ENCODE results near the gene THEMIS. TPM values are rescaled to one million over a fixed set of nuclear protein-coding genes. Genes with fewer than 3 reads are reported as not detected.
"Not testable (repeated sequence)": the region's sequence is repeated elsewhere in the genome, so short reads cannot be mapped to it uniquely, and the experiment has no call there.

Gene THEMIS
- total RNA-seq, 1 experiment from 2014 or later = not detected

DNA sequence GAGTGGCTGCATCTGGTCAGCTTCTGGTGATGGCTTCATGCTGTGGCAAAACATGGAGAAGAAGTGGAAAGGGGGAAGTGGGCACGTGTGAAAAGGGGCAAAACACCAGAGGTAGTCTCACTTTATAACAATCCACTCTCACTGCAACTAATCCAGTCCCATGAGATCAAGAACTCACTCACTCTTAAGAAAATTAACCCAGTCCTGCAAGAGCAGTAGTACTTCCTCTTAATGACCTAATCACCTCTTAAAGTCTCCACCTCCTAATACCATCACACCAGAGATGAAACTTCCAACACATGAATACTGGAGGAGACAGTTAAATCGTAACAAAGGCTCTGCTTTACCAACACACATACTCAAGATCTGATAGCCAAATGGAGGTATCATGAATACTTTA is 152.6 kb downstream of the THEMIS start:
- DNase-seq (ENCODE audit: extremely low read depth, low read depth) = no peak

DNA sequence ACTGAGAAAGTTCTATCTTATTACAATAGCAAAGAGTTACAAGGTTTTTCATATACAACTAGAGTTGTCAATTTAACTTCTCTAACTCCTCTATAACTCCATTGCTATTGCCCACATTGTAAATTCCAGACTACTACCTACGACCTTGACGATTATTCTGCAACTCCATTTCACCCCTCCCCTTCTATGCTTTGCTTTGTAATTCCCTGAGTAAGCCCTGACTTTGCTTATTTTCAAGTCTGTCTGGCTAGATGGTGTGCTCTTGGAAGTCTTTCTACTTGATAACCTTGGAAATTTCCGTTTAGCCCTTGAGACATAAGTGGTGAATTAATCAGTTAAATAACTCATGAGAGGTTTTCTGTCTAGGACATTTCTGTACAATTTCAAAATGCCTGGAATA is 162.4 kb downstream of the THEMIS start:
- no peak for DNase-seq (ENCODE audit: extremely low read depth, low read depth)

DNA sequence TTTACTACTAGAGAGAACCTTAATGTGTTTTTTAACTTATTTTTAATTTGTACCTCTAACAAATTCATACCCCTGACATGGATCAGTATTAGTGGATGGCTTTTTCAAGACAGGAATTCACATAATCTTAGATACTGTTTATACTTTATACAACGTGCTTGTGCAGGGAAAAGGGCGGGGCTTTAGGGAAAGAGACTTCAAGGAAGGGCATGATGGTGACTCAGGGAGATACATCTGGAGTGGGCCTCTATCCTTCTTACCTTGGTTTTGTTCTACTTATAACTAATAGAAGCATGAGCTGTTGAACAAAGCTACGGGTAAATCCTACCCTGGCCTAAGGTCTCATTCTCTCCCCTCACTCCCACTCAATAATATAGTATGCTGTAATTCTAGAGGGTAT is 163.1 kb downstream of the THEMIS start:
- DNase-seq (ENCODE audit: extremely low read depth, low read depth) = no peak

DNA sequence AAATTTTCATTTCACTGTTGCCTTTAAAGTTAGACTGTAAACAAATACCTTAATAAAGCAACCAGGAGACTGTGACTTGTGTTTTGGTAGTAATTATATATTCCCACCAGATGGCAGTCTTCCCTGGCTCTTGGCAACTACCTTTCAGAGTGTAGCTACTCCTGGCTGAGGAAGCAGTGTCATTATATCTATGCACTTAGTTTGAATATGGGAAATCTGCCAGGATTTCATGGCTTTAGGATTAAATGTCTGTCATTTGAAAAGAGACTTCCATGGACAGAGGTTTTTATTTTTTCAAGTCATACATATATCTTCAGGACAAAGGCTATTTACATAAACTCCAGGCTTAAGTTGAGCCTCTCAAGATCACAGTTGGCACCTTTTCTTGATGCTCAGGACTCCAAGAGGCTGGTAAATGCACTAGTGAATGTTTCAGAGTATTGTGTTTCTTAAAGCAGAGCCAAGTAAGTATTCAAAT is 163.8 kb downstream of the THEMIS start:
- peak; percentile 44 for DNase-seq (ENCODE audit: extremely low read depth, low read depth)

DNA sequence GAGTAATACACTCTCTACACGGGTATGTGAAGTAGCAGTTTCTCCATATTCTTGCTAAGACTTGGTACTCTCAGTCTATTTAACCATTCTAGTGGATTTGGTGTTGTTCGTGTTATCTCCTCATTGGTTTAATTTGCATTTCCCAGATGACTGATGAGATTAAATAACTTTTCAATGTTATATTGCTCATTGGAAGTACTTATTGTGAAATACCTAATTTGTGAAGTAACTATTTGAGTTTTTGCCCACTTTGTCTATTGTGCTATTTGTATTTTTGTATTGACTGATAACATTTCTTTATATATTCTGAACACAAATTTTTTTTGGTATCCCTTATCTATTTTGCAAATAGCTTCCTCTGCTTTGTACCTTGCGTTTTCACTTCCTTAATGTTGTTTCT is 167.9 kb downstream of the THEMIS start:
- no peak for DNase-seq (ENCODE audit: extremely low read depth, low read depth)

DNA sequence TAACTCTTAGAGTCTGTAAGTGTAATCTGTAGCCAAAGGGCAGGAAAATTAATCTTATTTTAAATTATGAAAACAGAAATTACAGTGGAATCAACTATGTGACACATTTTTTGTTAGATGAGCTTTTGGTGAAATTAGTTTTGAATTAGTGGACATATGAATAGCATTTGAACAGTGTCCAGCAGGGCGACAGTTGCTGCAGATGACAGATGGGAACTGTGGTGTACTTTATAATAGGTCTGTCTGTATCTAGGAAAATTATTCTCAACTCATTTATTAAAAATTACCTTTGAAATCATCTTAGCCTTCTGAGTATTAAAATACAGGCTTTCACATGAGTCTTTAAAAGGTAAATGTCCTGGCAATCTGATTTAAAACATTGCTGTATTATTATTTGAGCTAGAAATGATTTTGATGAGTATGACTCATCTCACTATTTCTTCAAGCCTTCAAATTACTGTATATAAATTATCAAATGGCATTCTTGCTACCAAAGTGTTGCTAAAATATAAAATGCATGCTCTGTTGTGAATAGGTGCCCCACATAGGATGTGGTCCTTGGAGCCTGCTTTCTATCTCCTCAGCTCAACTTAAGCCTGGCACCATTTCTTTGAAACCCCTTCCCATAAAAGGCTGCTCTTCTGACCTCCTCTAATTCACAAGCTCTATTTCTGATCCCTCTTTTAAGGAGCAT is 173.5 kb downstream of the THEMIS start:
- no peak for DNase-seq (ENCODE audit: extremely low read depth, low read depth)

DNA sequence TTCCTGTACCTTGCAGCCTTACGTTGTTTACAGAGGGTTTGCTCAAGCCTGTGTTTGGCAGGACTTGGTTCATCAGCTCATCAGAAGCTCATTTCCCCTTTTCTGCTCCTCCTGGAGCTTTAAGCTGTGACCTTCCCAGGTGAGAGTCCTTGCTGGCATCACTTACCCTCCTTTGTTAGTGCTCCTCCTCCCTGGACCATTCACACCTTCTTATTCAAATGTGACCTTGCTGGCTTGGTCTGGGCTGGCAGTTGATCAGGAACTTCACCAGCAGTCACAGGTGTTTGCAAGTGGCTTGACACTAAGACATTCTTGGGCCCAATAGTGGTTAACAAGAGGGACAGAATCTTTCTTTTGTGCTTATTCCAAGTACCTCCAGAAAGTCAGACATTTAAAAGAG is 175.0 kb downstream of the THEMIS start:
- no peak for DNase-seq (ENCODE audit: extremely low read depth, low read depth)

DNA sequence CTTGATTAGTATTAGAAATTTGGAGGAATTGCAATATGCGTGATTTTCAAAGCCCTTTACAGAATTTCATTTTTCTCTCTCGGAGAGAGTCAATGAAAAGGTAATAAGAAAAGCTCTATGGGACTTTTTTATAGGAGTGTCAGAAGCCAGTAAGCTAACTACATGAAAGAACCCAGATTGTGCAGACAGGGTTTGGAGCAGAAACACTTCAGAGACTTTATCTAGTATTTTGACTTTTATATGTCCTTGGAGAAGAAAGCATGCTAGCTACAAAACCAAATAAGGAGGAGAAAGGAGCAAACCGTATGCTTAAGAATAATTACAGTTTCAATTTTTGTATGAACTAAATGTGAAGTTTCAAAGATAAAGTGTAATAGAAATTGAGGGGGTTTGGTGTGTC is 182.2 kb downstream of the THEMIS start:
- no peak for DNase-seq (ENCODE audit: extremely low read depth, low read depth)

DNA sequence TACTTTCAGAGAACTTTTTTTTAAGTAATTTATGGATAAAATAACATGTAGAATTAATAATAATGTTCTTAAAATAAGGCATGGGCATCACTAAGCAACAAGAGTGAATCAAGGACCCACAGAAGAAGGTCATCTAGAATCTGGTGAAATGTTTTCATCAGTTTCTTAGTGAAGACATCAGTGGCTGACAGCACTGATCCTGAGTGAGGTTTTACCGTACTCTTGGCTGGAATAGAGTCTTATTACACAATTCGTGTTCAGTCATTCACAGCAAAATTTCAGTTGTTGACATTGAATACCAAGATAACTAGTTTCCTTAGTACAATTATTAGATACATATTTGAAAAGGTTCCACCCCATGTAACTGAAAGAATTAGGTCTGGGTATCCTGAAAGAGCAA is 183.5 kb downstream of the THEMIS start:
- DNase-seq (ENCODE audit: extremely low read depth, low read depth) = no peak

DNA sequence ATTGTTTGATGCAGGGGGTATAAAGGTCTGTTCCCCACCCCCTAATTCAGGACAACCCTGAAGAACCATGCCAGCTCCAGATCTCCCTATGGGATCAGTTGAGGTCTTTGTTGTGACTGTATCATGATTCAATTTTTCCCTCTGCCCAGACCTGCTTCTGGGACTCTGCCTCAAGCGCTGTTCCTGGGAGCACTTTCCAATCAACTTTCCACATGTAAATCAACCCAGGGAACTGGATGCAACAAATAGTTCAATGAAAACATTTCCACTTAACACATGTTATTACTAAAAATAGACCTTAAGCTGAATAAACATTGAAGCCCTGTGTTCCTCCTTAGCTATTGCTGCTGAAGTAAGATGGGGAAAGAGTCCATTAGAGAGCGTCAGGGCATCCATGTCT is 184.4 kb downstream of the THEMIS start:
- DNase-seq (ENCODE audit: extremely low read depth, low read depth) = no peak

DNA sequence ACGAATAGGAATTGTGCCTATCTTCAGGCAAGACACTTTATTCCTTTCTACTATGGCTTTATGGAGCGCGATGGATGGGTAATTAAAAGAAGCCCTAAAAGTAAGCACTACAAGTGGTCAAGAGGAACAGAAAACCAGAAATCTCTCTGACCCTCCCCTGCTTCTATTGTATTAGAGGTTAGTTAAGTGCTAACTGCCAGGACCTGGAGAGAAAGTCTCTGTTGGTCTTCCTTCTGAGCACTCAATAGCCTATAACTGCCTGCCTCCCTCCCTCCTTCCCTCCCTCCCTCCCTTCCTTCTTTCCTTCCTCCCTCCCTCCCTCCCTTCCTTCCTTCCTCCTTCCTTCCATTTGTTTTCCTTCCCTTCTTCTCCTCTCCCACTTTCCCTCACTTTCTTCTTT is 190.2 kb downstream of the THEMIS start:
- no peak for DNase-seq (ENCODE audit: extremely low read depth, low read depth)

DNA sequence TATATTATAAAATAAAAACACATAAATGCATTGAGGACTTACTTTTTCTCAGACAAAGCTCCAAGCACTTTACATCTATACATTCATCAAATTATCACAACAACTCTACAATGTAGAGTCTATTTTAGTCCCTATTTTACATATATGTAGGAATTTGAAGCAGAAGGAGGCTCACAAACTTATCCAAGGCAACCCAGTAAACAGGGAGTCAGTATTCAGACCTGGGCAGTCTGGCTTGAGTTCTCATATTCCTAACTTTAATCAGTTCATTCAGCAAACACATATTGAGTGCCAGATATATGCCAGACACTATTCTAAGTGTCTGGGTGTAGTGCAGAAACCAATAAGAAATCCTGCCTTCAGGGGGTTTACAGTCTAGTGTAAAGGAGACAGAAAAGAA is 194.6 kb downstream of the THEMIS start:
- DNase-seq (ENCODE audit: extremely low read depth, low read depth) = no peak

DNA sequence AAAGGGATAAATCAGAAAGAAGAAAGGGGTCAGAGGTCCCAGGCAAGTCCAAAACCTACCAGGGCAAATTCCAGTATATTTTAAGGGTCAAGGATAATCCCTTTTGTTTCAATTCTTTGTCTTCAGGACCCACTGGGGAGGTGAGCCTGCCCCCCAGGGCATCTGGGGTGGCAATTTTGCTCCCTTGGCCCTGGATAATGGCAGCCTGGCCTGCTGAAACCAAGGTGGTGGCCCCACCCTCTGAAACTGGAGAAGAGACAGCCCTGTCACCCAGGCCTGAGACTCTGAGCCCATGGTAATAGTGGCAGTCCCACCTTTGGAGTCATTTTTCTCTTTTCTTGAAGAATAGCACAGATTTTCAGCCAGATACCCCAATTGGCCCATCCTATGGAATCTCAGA is 205.8 kb downstream of the THEMIS start:
- DNase-seq (ENCODE audit: extremely low read depth, low read depth) = no peak

DNA sequence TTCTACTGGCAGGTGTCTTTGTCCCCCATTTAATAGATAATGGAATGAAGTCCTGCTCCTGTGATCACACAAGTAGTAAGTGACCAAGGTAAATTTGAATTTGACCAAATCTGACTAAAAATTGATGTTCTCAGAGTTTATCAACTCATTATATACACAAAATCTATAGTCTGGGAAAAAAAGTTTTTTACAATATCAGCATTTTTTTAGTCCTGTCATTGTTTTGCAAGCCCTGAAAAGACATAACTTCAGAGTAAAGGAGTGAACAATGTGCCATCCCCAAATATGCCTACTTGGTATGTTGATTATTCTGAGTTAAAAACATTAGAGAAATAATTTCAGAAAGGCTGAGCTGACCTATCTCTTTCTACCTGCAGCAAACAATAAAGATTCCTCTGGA is 209.7 kb downstream of the THEMIS start:
- no peak for DNase-seq (ENCODE audit: extremely low read depth, low read depth)

DNA sequence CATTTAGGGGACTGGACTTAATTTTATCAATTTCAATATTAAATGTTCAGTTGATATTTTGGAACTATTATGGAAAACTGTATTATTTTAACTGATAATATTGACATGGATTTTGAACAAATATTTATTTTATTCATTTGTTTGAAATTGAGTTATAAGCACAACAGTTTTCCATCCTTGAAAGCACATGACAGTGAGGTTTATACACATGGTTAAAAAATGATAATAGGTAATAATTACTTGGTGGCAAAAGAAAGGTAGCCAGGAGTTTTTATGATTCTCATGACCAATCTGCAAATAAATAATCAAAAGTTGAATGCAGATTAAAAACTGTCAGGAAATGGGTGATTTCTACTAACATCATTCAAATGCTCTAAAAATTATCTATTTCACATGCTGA is 210.3 kb downstream of the THEMIS start:
- no peak for DNase-seq (ENCODE audit: extremely low read depth, low read depth)

DNA sequence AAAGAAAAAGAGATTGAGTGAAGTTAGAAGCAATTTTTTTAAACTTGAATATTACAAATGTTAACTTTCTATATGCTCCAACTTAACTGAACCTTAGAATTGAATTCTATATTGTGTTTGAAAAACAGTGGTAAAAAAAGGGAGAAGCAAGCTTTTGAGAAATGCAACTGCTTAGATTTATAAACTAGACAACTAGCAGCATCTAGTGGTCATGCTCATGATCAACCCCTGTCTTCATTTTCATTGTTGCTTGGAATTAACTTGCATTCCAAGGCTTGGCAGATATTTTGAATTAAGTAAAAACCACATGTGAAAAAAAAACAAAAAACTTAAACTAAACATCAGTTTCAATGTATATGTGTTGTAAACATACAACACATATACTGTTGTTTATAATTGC is 210.8 kb downstream of the THEMIS start:
- no peak for DNase-seq (ENCODE audit: extremely low read depth, low read depth)

DNA sequence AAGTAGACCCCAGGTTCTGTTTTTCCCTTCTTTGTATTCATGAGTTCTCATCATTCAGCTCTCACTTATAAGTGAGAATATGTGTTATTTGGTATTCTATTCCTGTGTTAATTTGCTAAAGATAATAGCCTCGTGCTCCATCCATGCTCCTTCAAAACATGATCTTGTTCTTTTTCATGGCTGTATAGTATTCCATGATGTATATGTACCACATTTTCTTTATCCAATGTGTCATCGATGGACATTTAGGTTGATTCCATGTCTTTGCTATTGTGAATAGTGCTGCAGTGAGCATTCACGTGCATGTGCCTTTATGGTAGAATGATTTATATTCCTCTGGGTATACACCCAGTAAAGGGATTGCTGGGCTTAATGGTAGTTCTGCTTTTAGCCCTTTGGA is 213.4 kb downstream of the THEMIS start:
- DNase-seq (ENCODE audit: extremely low read depth, low read depth) = not testable (repeated sequence)

DNA sequence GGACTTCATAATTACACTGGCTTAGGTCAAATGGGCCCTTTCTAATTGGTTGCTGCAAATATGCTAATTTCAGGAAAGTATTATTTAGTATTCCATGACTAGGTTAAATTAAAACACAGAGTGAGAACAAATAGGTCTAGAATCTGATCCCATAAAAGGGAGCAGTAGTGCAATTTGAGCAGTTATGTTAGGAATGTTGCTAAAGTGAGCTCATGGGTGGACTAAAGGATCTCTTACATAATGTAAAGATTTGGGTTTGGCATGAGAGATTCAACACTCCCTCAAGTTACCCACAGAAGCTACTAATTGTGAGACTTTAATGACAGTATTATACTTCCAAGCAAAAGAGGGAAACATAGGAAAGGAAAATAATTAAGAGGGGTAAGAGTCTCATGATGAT is 214.8 kb downstream of the THEMIS start:
- no peak for DNase-seq (ENCODE audit: extremely low read depth, low read depth)

DNA sequence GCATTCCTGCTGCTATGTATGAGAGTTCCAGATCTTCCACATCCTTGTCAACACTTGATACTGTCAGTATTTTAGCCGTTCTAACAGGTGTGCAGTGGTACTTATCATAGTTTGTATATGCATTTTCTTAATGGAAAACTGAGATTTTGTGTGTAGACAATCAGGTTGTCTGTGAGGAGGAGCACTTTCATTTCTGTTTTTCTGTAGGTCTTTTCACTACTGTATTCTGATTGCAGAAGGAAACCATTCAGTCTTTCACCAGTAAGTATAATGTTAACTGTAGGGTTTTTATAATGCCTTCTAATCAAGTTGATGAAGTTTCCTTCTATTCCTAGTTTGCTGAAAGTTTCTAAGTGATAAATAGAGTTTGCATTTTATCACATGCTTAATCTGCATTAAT is 216.4 kb downstream of the THEMIS start:
- no peak for DNase-seq (ENCODE audit: extremely low read depth, low read depth)
